Trophoblast cell (in vitro differentiated cells and primary cell): Measurements from ENCODE around the gene IL11.

Source experiments
- DNase-seq, 2 donors: peaks; one replicate each; pipeline ENCODE4 v3.0.0-alpha.2; 2016
- H2AFZ ChIP-seq: 2 replicates; pipeline ENCODE4 v1.6.1; 2013; ENCODE audit warnings: low read length, moderate library complexity, mild to moderate bottlenecking; ENCODE audit not compliant: insufficient read depth, poor library complexity
- H2AK5ac ChIP-seq: 2 replicates; pipeline ENCODE4 v1.6.1; 2013; ENCODE audit warnings: mild to moderate bottlenecking, low read length
- H2BK120ac ChIP-seq: 2 replicates; pipeline ENCODE4 v1.6.1; 2013; ENCODE audit warnings: low read length, mild to moderate bottlenecking, moderate library complexity; ENCODE audit not compliant: insufficient read depth, poor library complexity
- H2BK12ac ChIP-seq: 2 replicates; pipeline ENCODE4 v1.6.1; 2013; ENCODE audit warnings: mild to moderate bottlenecking, low read length, moderate library complexity
- H2BK5ac ChIP-seq: 2 replicates; pipeline ENCODE4 v1.6.1; 2013; ENCODE audit warnings: low read length, low read depth, moderate library complexity, mild to moderate bottlenecking; ENCODE audit not compliant: poor library complexity
- H3K14ac ChIP-seq: 2 replicates; pipeline ENCODE4 v1.6.1; 2013; ENCODE audit warnings: mild to moderate bottlenecking, low read length
- H3K18ac ChIP-seq: 2 replicates; pipeline ENCODE4 v1.6.1; 2013; ENCODE audit warnings: mild to moderate bottlenecking, low read length
- H3K23ac ChIP-seq: 2 replicates; pipeline ENCODE4 v1.6.1; 2013; ENCODE audit warnings: low read length
- H3K27ac ChIP-seq: 2 replicates; pipeline ENCODE4 v1.5.1; 2013; ENCODE audit warnings: low read depth, mild to moderate bottlenecking, inconsistent platforms, low read length, moderate library complexity
- H3K27me3 ChIP-seq: 2 replicates; pipeline ENCODE4 v1.6.1; 2013; ENCODE audit warnings: inconsistent platforms, mild to moderate bottlenecking, low read length, moderate library complexity; ENCODE audit not compliant: insufficient read depth
- H3K36me3 ChIP-seq, 2 experiments: 1 replicate in 1 of 2; 2 replicates in 1 of 2; pipeline ENCODE4 v1.6.1; 2013; ENCODE audit warnings: low read length in 2 of 2, mild to moderate bottlenecking in 2 of 2, moderate library complexity in 1 of 2; ENCODE audit not compliant: insufficient read depth in 2 of 2, control insufficient read depth in 1 of 2
- H3K4ac ChIP-seq: 2 replicates; pipeline ENCODE4 v1.6.1; 2013; ENCODE audit warnings: low read depth, mild to moderate bottlenecking, low read length, moderate library complexity
- H3K4me1 ChIP-seq, 2 experiments: 1 replicate in 1 of 2; 2 replicates in 1 of 2; pipeline ENCODE4 v1.6.1; 2013; ENCODE audit warnings: low read length in 2 of 2, mild to moderate bottlenecking in 2 of 2, moderate library complexity in 1 of 2; ENCODE audit not compliant: insufficient read depth in 2 of 2, control insufficient read depth in 1 of 2
- H3K4me2 ChIP-seq: 2 replicates; pipeline ENCODE4 v1.6.1; 2013; ENCODE audit warnings: inconsistent platforms, mild to moderate bottlenecking, low read length, moderate library complexity
- H3K4me3 ChIP-seq: 2 replicates; pipeline ENCODE4 v1.5.1; 2013; ENCODE audit warnings: mild to moderate bottlenecking, low read depth, low read length, inconsistent platforms
- H3K79me1 ChIP-seq: one replicate; pipeline ENCODE4 v1.6.1; 2013; ENCODE audit warnings: low read length
- H3K79me2 ChIP-seq: 2 replicates; pipeline ENCODE4 v1.6.1; 2013; ENCODE audit warnings: low read length, mild to moderate bottlenecking; ENCODE audit not compliant: control insufficient read depth, insufficient read depth, poor library complexity
- H3K9ac ChIP-seq: 2 replicates; pipeline ENCODE4 v1.6.1; 2013; ENCODE audit warnings: mild to moderate bottlenecking, low read length
- H3K9me3 ChIP-seq: 2 replicates; pipeline ENCODE4 v1.6.1; 2013; ENCODE audit warnings: low read depth, mild to moderate bottlenecking, control low read depth, inconsistent platforms, low read length; ENCODE audit not compliant: insufficient read depth
- H4K12ac ChIP-seq: 2 replicates; pipeline ENCODE4 v1.6.1; 2013; ENCODE audit warnings: low read depth, mild to moderate bottlenecking, low read length, moderate library complexity
- H4K8ac ChIP-seq: 2 replicates; pipeline ENCODE4 v1.6.1; 2013; ENCODE audit warnings: low read depth, mild to moderate bottlenecking, low read length, moderate library complexity
- H4K91ac ChIP-seq: one replicate; pipeline ENCODE4 v1.6.1; 2013; ENCODE audit warnings: low read depth, mild to moderate bottlenecking, low read length, moderate library complexity
- WGBS: extraction: QIAGEN DNeasy Blood & Tissue Kit; methylation state at CpG from one replicate; pipeline ENCODE4 v1.1.7; 2013; ENCODE audit warnings: missing lambda C conversion rate; ENCODE audit not compliant: insufficient read length, insufficient coverage; ENCODE audit errors: extremely low coverage; 5-methylcytosine and 5-hydroxymethylcytosine counted together

Gene IL11

DNA sequence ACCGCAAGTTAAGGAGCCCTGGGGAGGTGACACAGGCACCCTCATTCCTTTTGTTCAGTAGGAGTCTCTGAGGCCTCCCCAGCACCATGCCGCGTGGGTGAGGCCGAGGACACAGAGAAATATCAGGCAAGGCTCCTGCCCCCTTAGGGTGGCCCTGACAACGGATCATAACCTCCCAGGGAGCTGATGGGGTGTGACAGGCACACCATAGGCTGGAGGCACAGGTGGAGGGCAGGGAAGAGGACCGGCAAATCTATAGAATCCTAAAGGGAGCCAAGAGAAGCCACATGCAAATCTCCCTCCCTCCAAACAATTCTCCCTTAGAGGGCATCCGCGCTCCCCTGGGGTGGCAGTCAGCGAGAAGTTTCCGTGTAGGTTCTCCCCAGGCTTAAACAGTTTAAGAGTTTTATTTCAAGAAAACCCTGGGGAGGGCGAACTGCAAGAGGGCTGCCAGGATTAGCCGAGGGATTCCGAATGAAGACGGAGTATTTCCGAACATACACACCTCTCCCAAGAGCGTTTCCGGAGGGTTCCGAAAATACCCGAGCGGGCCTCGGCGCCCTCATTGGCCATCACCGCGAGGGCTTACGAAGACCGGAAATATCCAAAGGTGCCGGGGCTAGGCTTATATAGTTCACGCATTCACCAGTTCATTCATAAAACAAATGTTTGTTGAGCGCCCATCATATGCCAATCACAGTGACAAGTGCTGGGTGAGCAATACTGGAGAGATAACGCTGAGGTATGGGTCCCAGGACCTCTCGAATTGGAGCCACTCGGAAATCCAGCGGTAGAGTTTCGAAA is 14.9 kb upstream of the IL11 start:
- Histone ChIP-seq H3K4me3 (no peak overlapping the region), H2BK120ac (peak overlapping the region; percentile 83), H2BK5ac (peak overlapping the region; percentile 43), H3K9ac (peak overlapping the region; percentile 73), H2AK5ac (peak overlapping the region; percentile 61), H3K79me2 (peaks cover 28% of the 10 kb centered on the region), H3K23ac (no peak overlapping the region), H3K14ac (peak overlapping the region; percentile 45), H4K91ac (peak overlapping the region; percentile 86), H3K4ac (peak overlapping the region; percentile 68), H4K12ac (peak overlapping the region; percentile 3), H2BK12ac (peak overlapping the region; percentile 15), H3K9me3 (no peaks in the 10 kb centered on the region), H3K27me3 (no peaks in the 10 kb centered on the region), H3K36me3 (peaks cover 37% of the 10 kb centered on the region in 2 experiments), H3K27ac (peak overlapping the region; percentile 88), H3K79me1 (peaks cover 16% of the 10 kb centered on the region), H3K18ac (no peak overlapping the region), H3K4me2 (peak overlapping the region; percentile 71), H2AFZ (peak overlapping the region; percentile 1), H3K4me1 (peaks cover 37% of the 10 kb centered on the region in 2 experiments), H4K8ac (peak overlapping the region; percentile 92)
- WGBS: no CpG with 5 or more reads among the region's 34 CpGs
- DNase-seq: peak; percentile 97 to 99

DNA sequence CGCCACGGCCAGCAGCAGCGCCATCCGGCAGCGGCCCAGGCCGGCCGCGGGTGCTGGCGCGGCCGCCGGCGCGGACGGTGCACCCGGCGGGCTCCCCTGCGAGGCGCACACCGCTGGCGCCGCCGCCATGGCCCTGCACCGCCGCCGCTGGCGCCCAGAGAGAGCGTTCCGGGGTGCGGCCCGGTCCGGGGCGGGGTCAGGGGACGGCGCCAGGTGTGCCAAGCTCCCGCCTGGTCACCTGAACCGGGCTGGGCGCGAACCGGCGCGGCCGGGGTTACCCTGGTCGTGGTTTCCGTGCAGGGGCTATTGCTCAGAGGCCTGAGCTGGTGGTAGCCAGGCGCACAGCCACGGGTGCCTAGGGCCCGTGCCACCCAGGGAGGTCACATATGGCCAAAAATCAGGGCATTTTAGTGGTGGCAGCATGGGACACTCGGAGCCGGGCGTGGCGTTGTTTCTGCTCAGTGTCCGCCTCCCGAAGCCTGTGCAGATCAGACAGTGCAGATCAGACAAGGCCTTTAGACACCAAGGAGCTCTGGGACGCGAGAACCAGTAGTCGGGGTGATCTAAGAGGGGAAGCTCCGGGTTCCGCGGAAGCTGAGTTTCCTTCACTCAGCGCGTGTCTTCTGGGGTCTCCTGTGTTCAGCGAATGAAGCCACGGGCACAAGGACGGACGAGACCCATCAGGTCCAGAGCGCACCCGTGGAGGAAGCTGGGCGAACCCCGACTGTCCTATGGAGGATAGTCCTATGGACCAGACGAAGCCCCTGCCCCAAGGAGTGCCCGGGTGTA is 14.1 kb upstream of the IL11 start, which contains the start of gene TMEM238:
TSS of gene TMEM238 (minus strand) at position 162 of the 789 bp plus-strand sequence. CDS start at position 129, 33 bp downstream.
- no CpG with 5 or more reads among the region's 72 CpGs for WGBS
- Histone ChIP-seq H3K27ac (peak within 1 kb of the TSS; percentile 59), H4K8ac (peak within 1 kb of the TSS; percentile 92), H3K4me1 (peaks cover 34% of the 10 kb centered on the region in 2 experiments), H4K12ac (peak within 1 kb of the TSS; percentile 87), H2BK5ac (peak within 1 kb of the TSS; percentile 34), H3K27me3 (no peaks in the 10 kb centered on the region), H3K36me3 (peaks cover 29 to 31% of the 10 kb centered on the region in 2 experiments), H3K79me1 (peaks cover 16% of the 10 kb centered on the region), H3K9ac (peak within 1 kb of the TSS; percentile 54), H2AFZ (peak within 1 kb of the TSS; percentile 90), H2BK120ac (peak within 1 kb of the TSS; percentile 83), H3K4ac (peak within 1 kb of the TSS; percentile 68), H3K79me2 (peaks cover 28% of the 10 kb centered on the region), H3K23ac (no peak within 1 kb of the TSS), H3K9me3 (no peaks in the 10 kb centered on the region), H2AK5ac (peak within 1 kb of the TSS; percentile 61), H3K4me2 (peak within 1 kb of the TSS; percentile 91), H3K4me3 (peak within 1 kb of the TSS; percentile 72), H4K91ac (peak within 1 kb of the TSS; percentile 86), H2BK12ac (peak within 1 kb of the TSS; percentile 67), H3K14ac (peak within 1 kb of the TSS; percentile 88), H3K18ac (peak within 1 kb of the TSS; percentile 71)
- no peak for DNase-seq

DNA sequence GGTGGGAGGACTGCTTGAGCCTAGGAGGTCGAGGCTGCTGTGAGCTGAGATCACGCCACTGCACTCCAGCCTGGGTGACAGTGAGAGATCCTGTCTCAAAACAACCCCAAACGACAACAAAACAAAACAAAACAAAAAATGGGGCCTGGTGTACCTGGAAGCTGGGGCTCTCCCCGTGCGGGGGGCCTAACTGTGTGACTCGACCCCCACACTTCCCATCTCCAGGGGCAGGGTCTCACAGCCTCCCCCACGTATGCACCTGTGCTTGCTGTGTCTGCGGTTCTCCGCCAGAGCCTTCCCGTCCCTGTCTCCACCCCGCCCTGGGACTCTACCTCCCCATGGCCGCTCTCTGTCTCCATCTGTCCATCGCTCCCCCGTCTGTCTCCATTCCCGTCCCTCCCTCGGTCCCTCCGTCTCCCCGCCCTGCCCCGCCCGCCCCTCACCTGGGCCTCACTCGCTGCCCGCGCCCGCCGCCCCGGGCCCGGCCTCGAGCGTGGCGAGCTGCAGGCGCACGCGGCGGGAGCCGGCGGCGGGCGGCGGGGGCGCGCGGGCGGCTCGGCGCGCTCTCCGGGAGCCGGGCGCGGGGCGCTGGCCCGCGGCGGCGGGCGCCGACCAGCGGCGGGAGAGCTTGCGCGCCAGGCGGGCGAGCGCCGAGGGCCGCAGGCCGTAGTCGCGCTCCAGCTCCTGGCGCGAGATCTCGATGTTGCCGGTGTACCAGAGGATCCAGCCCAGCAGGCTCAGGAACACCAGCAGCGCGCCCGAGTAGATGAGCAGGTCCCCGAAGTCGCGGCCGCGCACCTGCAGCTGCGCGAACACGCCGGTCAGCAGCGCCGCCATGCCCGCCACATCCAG is 13.2 kb upstream of the IL11 start:
- H2BK5ac ChIP-seq: no peak overlapping the region
- peak overlapping the region; percentile 92 for H4K8ac ChIP-seq
- H3K27ac ChIP-seq: peak overlapping the region; percentile 43
- peaks cover 21 to 23% of the 10 kb centered on the region in 2 experiments for H3K36me3 ChIP-seq
- H3K4me1 ChIP-seq: peaks cover 33% of the 10 kb centered on the region in 2 experiments
- H2BK120ac ChIP-seq: no peak overlapping the region
- H3K14ac ChIP-seq: peak overlapping the region; percentile 88
- peaks cover 28% of the 10 kb centered on the region for H3K79me2 ChIP-seq
- H3K18ac ChIP-seq: peak overlapping the region; percentile 71
- peaks cover 16% of the 10 kb centered on the region for H3K79me1 ChIP-seq
- H4K91ac ChIP-seq: peak overlapping the region; percentile 86
- peak; percentile 57 to 71 for DNase-seq
- peak overlapping the region; percentile 91 for H3K4me2 ChIP-seq
- peak overlapping the region; percentile 49 for H3K4ac ChIP-seq
- no CpG with 5 or more reads among the region's 88 CpGs for WGBS
- H2AFZ ChIP-seq: peak overlapping the region; percentile 90
- peak overlapping the region; percentile 72 for H3K4me3 ChIP-seq
- H3K9ac ChIP-seq: peak overlapping the region; percentile 54
- H3K27me3 ChIP-seq: no peaks in the 10 kb centered on the region
- H2BK12ac ChIP-seq: peak overlapping the region; percentile 67
- H4K12ac ChIP-seq: peak overlapping the region; percentile 87
- H3K9me3 ChIP-seq: no peaks in the 10 kb centered on the region
- peak overlapping the region; percentile 22 for H2AK5ac ChIP-seq
- H3K23ac ChIP-seq: no peak overlapping the region
